ENCODE results near the gene PODNL1. TPM values are rescaled to one million over a fixed set of nuclear protein-coding genes. Genes with fewer than 3 reads are reported as not detected.

PODNL1 gene
- total and polyA plus RNA-seq, 8 donors: 1.3 to 17.9 (median 1.7) TPM

GRCh38 chr19:13935765-13936510, 2.3 kb downstream of the PODNL1 start:
- Histone ChIP-seq H3K4me1 (peaks cover 0 to 6% of the 10 kb centered on the region in 2 donors), H3K27me3 (peaks cover 0 to 35% of the 10 kb centered on the region in 2 donors), H3K4me3 (no peak overlapping the region), H3K36me3 (peaks cover 0 to 9% of the 10 kb centered on the region in 2 donors), H3K27ac (no peak overlapping the region), H3K9me3 (no peaks in the 10 kb centered on the region)
- DNase-seq: no peak
- ATAC-seq: no peak
- intact Hi-C loops (cut with DNase I): no loop called here
- no peak for TF ChIP-seq CTCF (IDR thresholded peaks at IDR 0.05)

GRCh38 chr19:13934785-13935109, 3.5 kb downstream of the PODNL1 start:
- H3K36me3 ChIP-seq: peaks cover 0 to 20% of the 10 kb centered on the region in 2 donors
- intact Hi-C loops (cut with DNase I): no loop called here

GRCh38 chr19:13932911-13933393, 5.3 kb downstream of the PODNL1 start:
- DNase-seq (no peak), ATAC-seq (no peak)
- Histone ChIP-seq H3K27me3 (peaks cover 0 to 26% of the 10 kb centered on the region in 2 donors), H3K4me1 (peaks cover 0 to 5% of the 10 kb centered on the region in 2 donors), H3K9me3 (no peaks in the 10 kb centered on the region), H3K36me3 (peaks cover 0 to 27% of the 10 kb centered on the region in 2 donors), H3K4me3 (no peak overlapping the region), H3K27ac (no peak overlapping the region)
- no peak for TF ChIP-seq CTCF (IDR thresholded peaks at IDR 0.05)
- intact Hi-C loops (cut with DNase I): no loop called here

More at GRCh38 chr19:13934785-13935109, 3.5 kb downstream of the PODNL1 start:
- ATAC-seq: no peak
- Histone ChIP-seq H3K4me3 (no peak overlapping the region), H3K9me3 (no peaks in the 10 kb centered on the region), H3K4me1 (peaks cover 0 to 6% of the 10 kb centered on the region in 2 donors), H3K27ac (no peak overlapping the region), H3K27me3 (peaks cover 0 to 35% of the 10 kb centered on the region in 2 donors)
- no peak for DNase-seq
- TF ChIP-seq CTCF (IDR thresholded peaks at IDR 0.05): no peak

GRCh38 chr19:13932149-13932637, 6.0 kb downstream of the PODNL1 start:
- intact Hi-C loops (cut with DNase I): no loop called here
- DNase-seq (no peak), ATAC-seq (no peak)
- Histone ChIP-seq H3K36me3 (peaks cover 0 to 34% of the 10 kb centered on the region in 2 donors), H3K4me3 (no peak overlapping the region), H3K9me3 (no peaks in the 10 kb centered on the region), H3K27me3 (peaks cover 0 to 20% of the 10 kb centered on the region in 2 donors), H3K4me1 (peaks cover 0 to 5% of the 10 kb centered on the region in 2 donors), H3K27ac (no peak overlapping the region)
- TF ChIP-seq CTCF (IDR thresholded peaks at IDR 0.05): no peak

GRCh38 chr19:13931391-13932148, 6.6 kb downstream of the PODNL1 start:
- Histone ChIP-seq H3K4me1 (peaks cover 0 to 9% of the 10 kb centered on the region in 2 donors), H3K36me3 (peaks cover 0 to 41% of the 10 kb centered on the region in 2 donors), H3K27me3 (peaks cover 0 to 20% of the 10 kb centered on the region in 2 donors), H3K4me3 (no peak overlapping the region), H3K9me3 (no peaks in the 10 kb centered on the region), H3K27ac (no peak overlapping the region)
- intact Hi-C loops (cut with DNase I): no loop called here
- no peak for TF ChIP-seq CTCF (IDR thresholded peaks at IDR 0.05)
- DNase-seq: no peak
- ATAC-seq: no peak

Data from left lung (tissue), 10 donors.